ENCODE results near the gene C16orf74. TPM values are rescaled to one million over a fixed set of nuclear protein-coding genes. Genes with fewer than 3 reads are reported as not detected.

Gene C16orf74
- total RNA-seq, 4 donors from 2014 or later = 0.52 to 1.9 (median 0.94) TPM; not detected in 1

GRCh38 chr16:85699628-85700027, 51.3 kb downstream of the C16orf74 start:
- Histone ChIP-seq H3K27ac (no peak overlapping the region), H3K4me3 (no peak overlapping the region), H3K4me1 (no peaks in the 10 kb centered on the region), H3K36me3 (no peaks in the 10 kb centered on the region), H3K9me3 (peaks cover 0 to 5% (median 0%) of the 10 kb centered on the region in 3 donors), H3K27me3 (peaks cover 47% of the 10 kb centered on the region)
- TF ChIP-seq CTCF (IDR thresholded peaks at IDR 0.05) = no peak
- TF ChIP-seq EP300 (IDR thresholded peaks at IDR 0.05) = no peak
- no peak for TF ChIP-seq POLR2A (IDR thresholded peaks at IDR 0.05)
- no peak for TF ChIP-seq POLR2AphosphoS5 (IDR thresholded peaks at IDR 0.05)
- no peak for ATAC-seq
- WGBS, 2 donors (ENCODE audit: low coverage in 1 of 2) = 45 to 59% methylated on average over 4 to 6 of the region's 7 CpGs

- Histone ChIP-seq H3K4me3 (no peak overlapping the region), H3K4me1 (no peaks in the 10 kb centered on the region), H3K27me3 (peaks cover 53% of the 10 kb centered on the region), H3K9me3 (peaks cover 0 to 5% (median 0%) of the 10 kb centered on the region in 3 donors), H3K36me3 (no peaks in the 10 kb centered on the region), H3K27ac (no peak overlapping the region)
- ATAC-seq = no peak
- no peak for TF ChIP-seq POLR2A (IDR thresholded peaks at IDR 0.05)
- TF ChIP-seq POLR2AphosphoS5 (IDR thresholded peaks at IDR 0.05) = no peak
- no peak for TF ChIP-seq EP300 (IDR thresholded peaks at IDR 0.05)
- TF ChIP-seq CTCF (IDR thresholded peaks at IDR 0.05) = no peak
- 63 to 77% methylated on average over 5 to 8 of the region's 12 CpGs for WGBS, 2 donors (ENCODE audit: low coverage in 1 of 2)
These were observed 51.8 kb downstream of the C16orf74 start for GRCh38 chr16:85698935-85699558.

GRCh38 chr16:85698459-85698891, 52.4 kb downstream of the C16orf74 start:
- TF ChIP-seq POLR2A (IDR thresholded peaks at IDR 0.05) = no peak
- no peak for TF ChIP-seq POLR2AphosphoS5 (IDR thresholded peaks at IDR 0.05)
- no peak for TF ChIP-seq CTCF (IDR thresholded peaks at IDR 0.05)
- no peak for TF ChIP-seq EP300 (IDR thresholded peaks at IDR 0.05)
- no peak overlapping the region for H3K4me3 ChIP-seq
- 84% methylated on average over 5 of the region's 7 CpGs; no CpG with 5 or more reads in 1 of the 2 donors for WGBS, 2 donors (ENCODE audit: low coverage in 1 of 2)
- H3K4me1 ChIP-seq = no peaks in the 10 kb centered on the region
- peaks cover 59% of the 10 kb centered on the region for H3K27me3 ChIP-seq
- peaks cover 0 to 5% (median 0%) of the 10 kb centered on the region in 3 donors for H3K9me3 ChIP-seq
- no peak for ATAC-seq
- no peak overlapping the region for H3K27ac ChIP-seq
- no peaks in the 10 kb centered on the region for H3K36me3 ChIP-seq

GRCh38 chr16:85697431-85697830, 53.5 kb downstream of the C16orf74 start:
- no peak for ATAC-seq
- Histone ChIP-seq H3K27ac (no peak overlapping the region), H3K27me3 (peaks cover 62% of the 10 kb centered on the region), H3K9me3 (peaks cover 0 to 5% (median 0%) of the 10 kb centered on the region in 3 donors), H3K36me3 (no peaks in the 10 kb centered on the region), H3K4me1 (no peaks in the 10 kb centered on the region), H3K4me3 (no peak overlapping the region)
- 71 to 85% methylated on average over 5 to 10 of the region's 14 CpGs for WGBS, 2 donors (ENCODE audit: low coverage in 1 of 2)
- no peak for TF ChIP-seq POLR2A (IDR thresholded peaks at IDR 0.05)
- no peak for TF ChIP-seq CTCF (IDR thresholded peaks at IDR 0.05)
- no peak for TF ChIP-seq POLR2AphosphoS5 (IDR thresholded peaks at IDR 0.05)
- no peak for TF ChIP-seq EP300 (IDR thresholded peaks at IDR 0.05)

GRCh38 chr16:85696781-85697180, 54.1 kb downstream of the C16orf74 start:
- 33 to 55% methylated on average over 4 to 10 of the region's 16 CpGs for WGBS, 2 donors (ENCODE audit: low coverage in 1 of 2)
- Histone ChIP-seq H3K4me3 (no peak overlapping the region), H3K9me3 (peaks cover 0 to 2% (median 0%) of the 10 kb centered on the region in 3 donors), H3K4me1 (no peaks in the 10 kb centered on the region), H3K36me3 (no peaks in the 10 kb centered on the region), H3K27me3 (peaks cover 62% of the 10 kb centered on the region), H3K27ac (no peak overlapping the region)
- no peak for TF ChIP-seq POLR2A (IDR thresholded peaks at IDR 0.05)
- TF ChIP-seq CTCF (IDR thresholded peaks at IDR 0.05) = no peak
- TF ChIP-seq POLR2AphosphoS5 (IDR thresholded peaks at IDR 0.05) = no peak
- no peak for TF ChIP-seq EP300 (IDR thresholded peaks at IDR 0.05)
- no peak for ATAC-seq

All from gastroesophageal sphincter (tissue), 4 donors.